ENCODE results near the gene SSR4. TPM values are rescaled to one million over a fixed set of nuclear protein-coding genes. Genes with fewer than 3 reads are reported as not detected.

The SSR4 gene
- total and polyA plus RNA-seq, 2 donors (not counting 1 experiment from before 2014, with no cell fraction given) = 134 to 297 TPM

DNA sequence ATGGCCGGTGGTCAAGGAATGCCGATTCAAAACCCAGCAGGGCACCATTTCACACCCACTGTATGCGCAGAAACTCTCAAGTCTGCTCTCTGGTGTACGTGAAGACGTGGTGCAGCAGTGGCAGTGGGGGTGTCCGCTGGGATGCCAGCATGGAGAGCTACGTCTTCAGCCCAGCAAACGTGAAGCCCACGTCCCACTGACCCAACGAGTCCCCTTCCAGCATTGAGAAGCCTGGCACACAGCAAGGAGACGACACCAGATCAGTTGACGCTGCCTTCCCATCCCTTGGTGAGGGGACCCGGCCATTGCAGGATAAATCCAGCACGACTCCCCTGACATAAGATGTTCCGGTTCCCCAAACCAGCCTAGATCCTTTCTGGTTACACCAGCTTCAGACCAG, 32.6 kb upstream of the SSR4 start:
- TF ChIP-seq EZH2 (IDR thresholded peaks at IDR 0.05; ENCODE audit: borderline replicate concordance, insufficient read depth, low read depth, low read length, poor library complexity, severe bottlenecking) (no peak), CTCF (IDR thresholded peaks at IDR 0.05) (no peak)
- Histone ChIP-seq H3K4me2 (replicated peaks; ENCODE audit: low read depth, low read length, poor library complexity, severe bottlenecking) (no peak overlapping the region), H4K20me1 (ENCODE audit: control insufficient read depth, insufficient read depth, low read length, poor library complexity, severe bottlenecking) (no peaks in the 10 kb centered on the region), H3K27me3 (replicated peaks in 1 of 4; ENCODE audit: control extremely low read depth in 1 of 4, control insufficient read depth in 3 of 4, insufficient read depth in 4 of 4, low read length in 3 of 4) (no peaks in the 10 kb centered on the region), H3K79me2 (ENCODE audit: control insufficient read depth, insufficient read depth, low read length) (no peaks in the 10 kb centered on the region), H3K27ac (ENCODE audit: low read length in 2 of 2) (no peak overlapping the region), H2AFZ (ENCODE audit: insufficient read depth, low read depth, low read length, poor library complexity, severe bottlenecking) (no peak overlapping the region), H3K36me3 (replicated peaks in 1 of 2; ENCODE audit: control extremely low read depth in 1 of 2, control insufficient read depth in 1 of 2, extremely low read depth in 1 of 2, insufficient read depth in 2 of 2, low read length in 1 of 2) (no peaks in the 10 kb centered on the region), H3K9ac (ENCODE audit: low read length) (no peak overlapping the region), H3K4me1 (ENCODE audit: control insufficient read depth in 2 of 2, insufficient read depth in 2 of 2, low read length in 2 of 2) (peaks cover 6 to 31% of the 10 kb centered on the region in 2 donors), H3K4me3 (ENCODE audit: control extremely low read depth in 1 of 5, extremely low read depth in 1 of 5, insufficient read depth in 1 of 5, low read depth in 2 of 5, low read length in 4 of 5) (no peak overlapping the region), H3K9me3 (ENCODE audit: control extremely low read depth in 1 of 3, control insufficient read depth in 2 of 3, insufficient read depth in 1 of 3, low read length in 2 of 3) (no peaks in the 10 kb centered on the region)
- no peaks in the 10 kb centered on the region for H3K27me3 Mint-ChIP-seq
- 90% methylated on average over 10 of the region's 15 CpGs for WGBS (ENCODE audit: insufficient coverage)
- no peak overlapping the region for H3K4me3 Mint-ChIP-seq
- ATAC-seq (ENCODE audit: low read depth) (no peak), DNase-seq (no peak)
- ChIA-PET CTCF (interaction anchor here (0.9 to 3.9 kb wide), 2 partner anchors 25 to 186 kb away, joined by 3 to 35 read pairs; no protein-coding TSS in a partner anchor), POLR2A (no interaction called here)
- H3K9me3 Mint-ChIP-seq (ENCODE audit: insufficient read depth) = no peaks in the 10 kb centered on the region
- intact Hi-C loops (cut with micrococcal nuclease) = no loop called here
- no peak overlapping the region for H3K27ac Mint-ChIP-seq
- peaks cover 23% of the 10 kb centered on the region for H3K4me1 Mint-ChIP-seq

DNA sequence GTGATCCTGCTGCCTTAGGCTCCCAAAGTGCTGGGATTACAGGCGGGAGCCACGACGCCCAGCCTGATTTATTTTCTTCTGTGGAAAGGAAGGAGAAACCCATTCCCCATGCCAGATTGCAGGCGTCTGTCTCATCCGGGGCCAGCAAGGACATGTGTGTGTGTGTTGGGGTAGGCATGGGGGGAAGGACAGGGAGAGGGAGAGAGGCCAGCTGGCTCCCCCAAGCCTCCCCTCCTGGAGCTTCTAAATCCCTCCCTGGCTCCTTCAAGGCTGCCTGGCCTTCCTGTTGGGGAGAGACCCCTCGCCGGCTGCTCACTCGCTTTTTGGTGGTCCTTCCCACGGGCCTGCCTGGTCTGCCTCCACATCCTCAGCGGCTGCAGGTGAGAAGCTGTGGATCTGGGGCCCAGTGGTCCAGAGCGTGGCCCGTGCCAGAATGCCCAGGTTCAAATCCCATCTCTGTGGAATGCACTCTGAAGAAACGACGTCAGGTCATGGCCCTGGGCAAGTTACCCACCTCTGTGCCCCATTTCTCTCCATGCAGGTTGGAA, 31.8 kb upstream of the SSR4 start:
- Mint-ChIP-seq H3K27ac (no peak overlapping the region), H3K4me1 (peaks cover 21% of the 10 kb centered on the region), H3K4me3 (no peak overlapping the region), H3K27me3 (no peaks in the 10 kb centered on the region), H3K9me3 (ENCODE audit: insufficient read depth) (no peaks in the 10 kb centered on the region)
- intact Hi-C loops (cut with micrococcal nuclease) = no loop called here
- H3K4me2 ChIP-seq (replicated peaks; ENCODE audit: low read depth, low read length, poor library complexity, severe bottlenecking) = no peak overlapping the region
- no peak overlapping the region for H3K9ac ChIP-seq (ENCODE audit: low read length)
- H3K36me3 ChIP-seq (replicated peaks in 1 of 2; ENCODE audit: control extremely low read depth in 1 of 2, control insufficient read depth in 1 of 2, extremely low read depth in 1 of 2, insufficient read depth in 2 of 2, low read length in 1 of 2) = no peaks in the 10 kb centered on the region
- ChIA-PET CTCF (interaction anchor here (0.9 to 3.9 kb wide), 4 partner anchors 26 to 190 kb away, joined by 3 to 35 read pairs (median 8); no protein-coding TSS in a partner anchor), POLR2A (no interaction called here)
- H3K4me1 ChIP-seq (ENCODE audit: control insufficient read depth in 2 of 2, insufficient read depth in 2 of 2, low read length in 2 of 2) = peaks cover 2 to 28% of the 10 kb centered on the region in 2 donors
- TF ChIP-seq CTCF (IDR thresholded peaks at IDR 0.05) (no peak), EZH2 (IDR thresholded peaks at IDR 0.05; ENCODE audit: borderline replicate concordance, insufficient read depth, low read depth, low read length, poor library complexity, severe bottlenecking) (no peak)
- no peaks in the 10 kb centered on the region for H3K27me3 ChIP-seq (replicated peaks in 1 of 4; ENCODE audit: control extremely low read depth in 1 of 4, control insufficient read depth in 3 of 4, insufficient read depth in 4 of 4, low read length in 3 of 4)
- H4K20me1 ChIP-seq (ENCODE audit: control insufficient read depth, insufficient read depth, low read length, poor library complexity, severe bottlenecking) = no peaks in the 10 kb centered on the region
- no peaks in the 10 kb centered on the region for H3K9me3 ChIP-seq (ENCODE audit: control extremely low read depth in 1 of 3, control insufficient read depth in 2 of 3, insufficient read depth in 1 of 3, low read length in 2 of 3)
- ATAC-seq (ENCODE audit: low read depth) (no peak), DNase-seq (no peak)
- no peak overlapping the region for H2AFZ ChIP-seq (ENCODE audit: insufficient read depth, low read depth, low read length, poor library complexity, severe bottlenecking)
- 87% methylated on average over 9 of the region's 14 CpGs for WGBS (ENCODE audit: insufficient coverage)
- H3K79me2 ChIP-seq (ENCODE audit: control insufficient read depth, insufficient read depth, low read length) = no peaks in the 10 kb centered on the region
- no peak overlapping the region for H3K4me3 ChIP-seq (ENCODE audit: control extremely low read depth in 1 of 5, extremely low read depth in 1 of 5, insufficient read depth in 1 of 5, low read depth in 2 of 5, low read length in 4 of 5)
- no peak overlapping the region for H3K27ac ChIP-seq (ENCODE audit: low read length in 2 of 2)

Data from B cell (primary cell).